ENCODE data around the gene MEGF6.

Gene MEGF6

DNA sequence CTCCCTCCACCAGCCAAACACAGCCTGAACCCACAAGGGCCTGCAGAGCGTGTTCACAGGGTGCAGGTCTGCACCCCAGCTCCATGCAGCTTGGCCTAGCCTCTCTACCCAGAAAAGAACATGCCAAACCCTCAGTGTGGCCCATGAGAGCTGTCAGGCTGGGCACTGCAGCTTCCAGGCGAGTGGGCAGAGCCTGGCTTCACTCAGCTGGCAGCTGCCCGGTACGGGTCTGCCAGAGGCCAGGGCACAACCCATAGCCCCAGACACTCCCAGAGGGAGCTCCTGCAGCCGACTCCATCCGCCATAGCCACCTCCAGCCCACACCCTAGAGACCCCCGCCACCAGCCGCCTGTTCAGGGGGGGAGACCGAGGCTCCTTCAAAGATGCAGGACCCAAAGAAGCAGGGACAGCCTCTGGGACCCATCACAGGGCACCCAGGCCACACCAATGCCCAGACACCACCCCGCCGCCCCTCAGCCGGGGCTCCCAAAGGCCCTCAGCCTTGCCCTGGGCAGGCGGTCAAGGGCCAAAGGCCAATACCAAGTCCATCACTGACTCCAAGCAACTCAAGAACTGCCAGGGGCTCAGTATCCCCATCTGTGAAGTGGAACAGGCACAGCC lies 42.4 kb downstream of the MEGF6 start:
- DNase-seq: no peak

DNA sequence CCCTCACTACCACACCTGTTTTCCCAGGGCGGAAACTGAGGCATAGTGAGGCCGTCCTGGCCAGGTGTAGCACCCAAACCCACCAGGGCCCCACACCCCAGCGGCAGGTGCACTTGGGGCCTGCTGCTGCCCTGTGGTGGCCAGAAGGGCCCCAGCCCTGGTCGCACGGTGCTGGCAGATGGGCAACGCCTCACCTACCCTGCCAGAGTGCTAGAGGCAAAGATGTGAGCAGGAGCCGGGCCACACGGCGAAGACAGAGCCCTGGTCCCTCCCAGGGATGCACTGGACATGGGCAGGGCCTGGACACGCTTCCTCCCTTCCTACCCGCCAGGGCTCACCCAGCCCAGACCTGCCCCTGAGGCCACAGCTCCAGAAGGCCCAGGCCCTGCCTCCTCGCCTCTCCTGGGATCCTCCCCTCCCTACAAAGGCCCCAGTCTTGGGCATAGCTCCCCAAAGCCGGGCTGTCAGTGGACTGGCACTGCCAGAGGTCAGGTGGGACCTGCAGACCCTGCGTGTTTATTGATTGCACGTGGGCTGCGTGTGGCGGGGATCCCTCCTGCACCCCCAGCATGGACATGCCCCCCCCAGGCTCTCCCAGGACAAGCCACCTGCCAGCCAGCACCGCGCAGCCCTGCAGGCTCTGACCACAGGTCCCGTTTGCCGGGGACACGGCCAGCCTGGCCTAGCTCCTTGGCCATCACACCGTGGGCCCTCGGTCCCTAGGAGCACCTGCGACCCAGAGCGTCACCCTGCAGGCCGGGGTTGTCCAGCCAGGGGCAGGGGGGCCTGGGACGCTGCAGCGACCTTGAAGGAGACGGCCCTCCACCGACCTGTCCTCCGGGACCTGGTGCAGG lies 44.1 kb downstream of the MEGF6 start:
- DNase-seq: no peak

DNA sequence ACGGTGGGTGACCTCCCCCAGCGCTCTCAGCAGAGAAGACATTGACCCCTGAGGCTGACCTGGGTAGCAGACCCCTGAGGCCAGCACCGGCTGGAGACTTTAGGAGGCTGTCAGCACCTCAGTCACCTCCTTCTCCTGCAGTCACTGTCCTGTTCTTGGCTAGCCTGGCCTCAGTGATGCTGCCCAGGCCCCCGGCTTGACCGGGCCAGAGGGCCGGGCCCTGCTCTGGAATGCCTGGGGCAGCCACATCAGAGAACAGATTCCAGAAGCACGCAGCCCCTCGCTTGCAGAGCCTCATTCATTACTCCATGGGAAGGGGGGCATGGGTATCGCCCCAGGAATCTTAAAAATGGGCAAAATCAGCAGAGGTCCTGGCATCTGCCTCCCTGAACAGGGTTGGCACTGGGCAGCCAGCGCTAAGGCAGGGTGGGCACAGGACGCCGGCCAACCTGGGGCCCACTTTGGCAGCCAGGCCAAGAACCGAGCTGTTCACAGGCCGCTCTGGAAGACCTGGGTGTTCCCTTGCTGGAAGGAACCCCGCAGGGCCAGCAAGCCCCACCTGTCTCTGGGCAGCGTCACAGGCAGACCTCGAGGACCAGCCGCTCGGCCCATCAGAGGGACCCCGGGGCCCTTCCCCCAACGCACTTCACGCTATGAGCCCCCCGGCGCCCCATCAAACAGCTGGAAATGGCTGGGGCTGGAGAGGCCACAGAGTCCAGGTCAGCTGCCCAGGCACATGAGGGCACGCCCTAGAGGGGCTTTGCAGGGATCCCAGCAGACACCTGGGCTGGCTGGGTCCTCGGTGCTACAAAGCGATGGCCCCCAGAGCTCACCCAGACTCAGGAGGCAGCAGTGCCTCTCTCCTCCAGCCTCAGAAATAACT lies 45.1 kb downstream of the MEGF6 start:
- DNase-seq: no peak

DNA sequence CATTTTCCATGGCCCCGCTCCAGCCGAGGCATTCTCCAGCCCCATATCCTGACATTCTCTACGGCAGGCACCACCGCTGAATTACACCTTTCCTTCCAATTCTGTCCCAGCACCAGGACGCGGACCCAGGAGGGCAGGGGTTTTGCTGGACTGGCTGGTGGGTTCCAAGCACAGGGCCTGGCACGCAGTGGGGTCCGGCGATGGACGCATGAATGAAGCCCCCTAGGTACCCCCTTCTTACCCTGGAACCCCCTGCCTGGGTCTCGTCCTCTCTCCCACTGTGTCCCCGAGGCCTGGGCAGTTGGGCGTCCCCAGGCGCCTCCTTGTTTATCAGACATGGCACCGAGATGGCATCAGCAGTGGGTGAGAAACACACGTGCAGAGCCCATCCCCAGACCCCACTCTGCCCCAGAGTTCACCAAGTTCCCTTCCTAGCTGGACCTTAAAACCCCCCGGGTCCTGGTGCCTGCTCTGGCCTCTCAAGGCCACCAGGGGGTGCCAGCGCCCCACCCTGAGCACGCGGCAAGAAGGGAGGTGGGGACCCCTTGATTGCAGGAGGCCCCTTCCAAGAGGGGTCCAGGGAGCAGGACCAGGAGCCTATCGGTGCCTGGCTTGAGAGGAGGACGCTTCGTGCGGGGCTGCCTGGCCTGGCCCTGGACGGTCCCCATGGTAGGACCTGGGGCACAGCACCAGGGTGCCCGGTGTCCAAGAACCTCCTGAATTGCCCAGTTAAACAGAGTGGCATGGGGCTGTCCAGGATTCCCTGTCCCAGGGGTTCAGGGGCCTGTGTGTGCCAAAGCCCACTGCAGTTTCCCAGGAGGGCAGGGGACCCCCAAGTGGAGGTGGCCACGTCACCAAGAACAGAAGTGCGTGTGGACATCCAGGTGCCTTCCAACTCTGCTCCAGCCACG lies 46.1 kb downstream of the MEGF6 start:
- DNase-seq: no peak

DNA sequence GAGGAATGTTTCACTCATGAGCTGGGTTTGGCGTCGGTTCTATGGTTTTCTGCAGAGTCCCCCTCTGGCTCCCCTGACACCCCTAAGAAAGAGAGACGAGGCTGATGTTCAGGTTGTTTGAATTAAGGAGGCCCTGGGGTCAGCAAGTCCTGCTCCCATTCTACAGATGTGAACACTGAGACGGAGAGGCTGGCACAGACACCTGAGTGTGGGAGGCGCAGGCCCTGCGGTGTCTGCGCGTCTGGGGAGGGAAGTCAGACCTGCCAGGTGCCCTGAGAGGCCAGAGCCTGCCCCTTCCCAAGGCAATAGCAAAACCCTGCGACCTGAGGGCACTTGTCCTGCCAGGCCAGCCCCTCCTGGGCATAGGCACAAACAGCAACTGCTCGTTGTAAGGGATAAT lies 47.7 kb downstream of the MEGF6 start:
- no peak for DNase-seq

DNA sequence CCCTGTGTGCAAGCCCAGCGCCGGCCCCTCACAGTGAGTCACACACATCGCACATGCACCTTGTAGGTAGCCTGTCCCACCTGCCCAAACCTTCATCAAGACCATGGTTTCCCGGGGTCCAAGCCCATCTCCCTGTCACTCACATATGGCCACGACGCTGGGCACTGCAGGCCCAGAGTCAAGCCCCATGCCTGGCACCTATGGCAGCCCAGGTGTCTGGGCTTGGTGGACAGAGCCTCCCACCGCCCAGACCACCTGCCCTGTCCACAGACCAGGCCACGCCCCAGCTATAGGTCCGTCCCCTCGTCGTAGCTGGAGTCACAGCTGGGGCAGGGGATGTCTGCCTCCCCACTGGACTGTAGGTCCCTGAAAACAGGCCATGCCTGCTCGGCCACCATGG lies 48.2 kb downstream of the MEGF6 start:
- no peak for DNase-seq

DNA sequence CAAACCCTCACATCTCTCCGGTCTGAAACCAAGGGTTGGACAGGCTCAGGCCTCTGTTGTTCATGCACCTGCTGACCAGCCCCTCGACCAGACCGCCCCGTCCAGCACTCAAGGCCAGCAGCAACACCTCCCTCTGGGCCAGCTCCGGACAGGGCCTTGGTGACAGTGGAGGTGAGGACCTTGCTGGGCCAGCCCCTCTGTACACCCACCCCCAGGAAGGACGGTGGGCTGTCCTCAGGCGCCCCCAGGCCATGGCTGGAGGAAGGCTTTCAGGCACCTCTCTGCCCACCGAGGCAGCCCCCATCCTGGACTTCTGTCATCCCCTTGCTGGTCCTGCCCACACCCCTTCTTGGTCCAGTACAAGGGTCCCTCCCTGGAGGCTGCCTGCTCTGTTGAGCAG lies 48.6 kb downstream of the MEGF6 start:
- DNase-seq: no peak

DNA sequence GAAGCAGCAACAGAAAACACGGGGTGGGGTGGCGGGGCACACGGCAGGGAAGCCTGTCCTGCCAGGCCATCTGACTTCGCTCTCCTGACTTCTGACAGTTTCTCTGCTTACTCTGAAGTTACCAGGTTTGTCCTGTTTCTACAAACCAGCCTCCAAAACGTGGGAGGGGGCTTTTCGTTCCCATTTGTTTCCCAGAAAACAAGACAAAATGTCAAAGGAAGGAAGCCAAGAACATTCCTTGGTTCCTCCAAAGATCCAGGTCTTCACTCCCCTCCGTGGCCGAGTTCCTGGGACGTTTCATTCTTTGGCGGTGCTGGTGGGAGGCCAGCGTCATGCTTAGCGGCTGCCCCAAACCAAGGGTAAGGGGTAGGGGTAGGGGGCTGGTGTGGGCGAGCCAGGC lies 49.6 kb downstream of the MEGF6 start:
- DNase-seq: no peak

DNA sequence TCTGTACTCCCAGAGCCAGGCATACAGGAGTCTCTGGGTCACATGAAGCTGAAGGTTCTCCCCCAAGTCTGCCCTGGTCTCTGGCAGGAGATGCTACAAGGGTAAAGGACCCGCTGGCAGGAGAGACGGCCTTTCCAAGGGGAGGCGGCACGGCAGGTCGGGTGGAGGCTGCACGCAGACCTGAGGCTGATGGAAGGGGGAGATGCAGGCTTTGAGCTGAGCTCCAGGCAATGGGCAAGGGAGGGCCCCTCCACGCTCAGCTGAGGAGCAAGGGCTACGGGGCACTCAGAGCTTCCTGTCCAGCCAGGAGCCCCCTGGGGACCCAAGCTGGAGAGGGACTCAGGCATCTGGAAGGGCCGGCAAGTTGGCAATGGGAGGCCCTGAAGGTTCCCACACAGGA lies 50.3 kb downstream of the MEGF6 start:
- no peak for DNase-seq

DNA sequence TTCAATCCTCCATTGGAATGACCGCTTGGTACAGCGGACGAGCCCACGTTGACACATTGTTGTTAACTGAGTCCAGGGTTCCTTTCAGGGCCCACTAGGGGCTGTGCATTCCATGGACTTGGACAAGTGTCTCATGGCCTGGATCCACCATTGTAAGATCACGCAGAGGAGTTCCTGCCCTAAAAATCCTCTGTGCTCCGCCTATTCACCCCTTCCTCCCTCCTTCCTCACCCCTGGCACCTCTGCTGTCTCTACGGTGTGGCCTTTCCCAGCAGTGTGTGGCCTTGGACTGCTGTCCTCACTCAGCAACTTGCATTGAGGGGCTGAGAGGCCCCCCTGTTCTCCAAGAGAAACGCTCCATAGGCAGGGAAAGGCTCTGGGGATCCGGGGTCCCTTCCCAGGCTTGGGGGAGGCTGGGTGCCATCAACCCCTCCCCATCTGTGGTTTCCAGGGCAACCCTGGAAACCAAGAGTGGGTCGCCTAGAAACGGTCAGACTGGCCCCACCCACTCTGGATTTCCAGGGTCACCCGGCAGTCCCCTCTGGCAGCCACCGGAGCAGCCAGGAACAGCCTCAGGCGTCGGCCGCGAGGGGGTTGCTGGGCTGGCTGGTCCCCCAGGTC lies 50.9 kb downstream of the MEGF6 start:
- DNase-seq: no peak

DNA sequence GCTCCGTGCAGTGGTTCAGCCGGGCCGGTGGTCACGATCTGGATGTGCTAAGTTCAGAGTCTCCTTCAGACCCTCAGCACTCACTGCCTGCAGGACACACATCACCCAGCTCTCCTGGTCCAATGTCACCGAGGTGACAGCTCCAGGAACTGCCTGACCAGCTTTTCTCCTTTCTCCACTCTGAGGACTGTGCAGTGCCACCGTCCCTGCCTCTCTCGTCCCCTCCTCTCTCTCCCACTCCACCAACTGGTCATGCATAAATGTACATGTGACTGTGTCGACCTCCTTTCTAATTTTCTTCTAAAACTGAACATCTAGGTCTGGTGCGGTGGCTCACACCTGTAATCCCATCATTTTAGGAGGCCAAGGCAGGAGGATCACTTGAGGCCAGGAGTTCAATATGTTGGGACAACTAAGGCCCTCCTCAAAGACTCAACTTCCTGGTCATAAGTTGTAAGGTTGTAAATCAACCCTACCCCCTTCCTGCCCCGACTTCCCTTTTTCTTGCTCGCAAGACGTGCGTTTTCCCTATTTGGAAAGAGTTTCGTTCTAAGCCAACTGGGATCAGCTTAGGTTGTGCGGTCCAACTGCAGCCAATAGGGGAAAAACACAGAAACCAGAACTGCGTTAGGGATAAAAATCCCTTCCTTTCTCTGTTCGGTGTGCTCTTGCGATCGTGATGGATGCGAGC lies 53.1 kb downstream of the MEGF6 start:
- no peak for DNase-seq

DNA sequence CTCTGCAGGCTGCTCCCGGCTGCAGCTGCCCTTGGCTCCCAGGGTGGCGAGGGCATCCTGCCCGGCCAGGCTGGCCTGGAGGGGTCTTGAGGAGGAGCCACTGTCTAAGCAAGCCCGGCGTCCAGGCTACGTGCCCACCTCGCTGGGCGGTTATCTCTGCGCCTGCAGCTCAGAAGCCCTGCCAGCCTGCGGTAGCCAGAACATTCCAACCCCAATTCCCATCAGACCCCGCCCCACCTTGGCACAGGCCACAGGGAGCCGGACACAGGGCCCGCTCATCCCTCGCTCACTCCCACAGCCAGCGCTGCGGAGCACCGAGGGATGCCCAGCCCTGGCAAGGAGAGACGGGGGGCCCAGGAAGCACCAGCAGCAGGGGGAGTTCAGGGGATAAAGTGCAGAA lies 53.9 kb downstream of the MEGF6 start:
- DNase-seq: no peak

DNA sequence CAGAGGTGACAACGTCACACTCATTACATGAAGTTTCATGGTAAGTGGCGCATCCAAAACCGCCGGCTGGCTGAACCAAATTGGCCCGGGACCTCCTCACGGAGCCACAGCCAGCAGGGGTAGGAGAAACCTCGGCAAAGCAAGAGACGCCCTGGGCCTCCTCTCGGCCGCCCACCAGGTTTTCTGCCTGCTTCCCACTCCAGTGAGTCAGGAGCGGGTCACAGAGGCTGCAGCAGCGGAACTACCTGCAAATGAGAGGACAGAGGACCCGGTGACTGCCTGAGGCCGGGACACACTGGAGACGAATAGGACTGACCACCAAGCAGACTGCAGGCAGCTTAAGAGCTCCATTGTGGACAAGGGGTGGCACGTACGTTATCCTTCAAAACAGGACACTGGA lies 55.0 kb downstream of the MEGF6 start:
- no peak for DNase-seq

DNA sequence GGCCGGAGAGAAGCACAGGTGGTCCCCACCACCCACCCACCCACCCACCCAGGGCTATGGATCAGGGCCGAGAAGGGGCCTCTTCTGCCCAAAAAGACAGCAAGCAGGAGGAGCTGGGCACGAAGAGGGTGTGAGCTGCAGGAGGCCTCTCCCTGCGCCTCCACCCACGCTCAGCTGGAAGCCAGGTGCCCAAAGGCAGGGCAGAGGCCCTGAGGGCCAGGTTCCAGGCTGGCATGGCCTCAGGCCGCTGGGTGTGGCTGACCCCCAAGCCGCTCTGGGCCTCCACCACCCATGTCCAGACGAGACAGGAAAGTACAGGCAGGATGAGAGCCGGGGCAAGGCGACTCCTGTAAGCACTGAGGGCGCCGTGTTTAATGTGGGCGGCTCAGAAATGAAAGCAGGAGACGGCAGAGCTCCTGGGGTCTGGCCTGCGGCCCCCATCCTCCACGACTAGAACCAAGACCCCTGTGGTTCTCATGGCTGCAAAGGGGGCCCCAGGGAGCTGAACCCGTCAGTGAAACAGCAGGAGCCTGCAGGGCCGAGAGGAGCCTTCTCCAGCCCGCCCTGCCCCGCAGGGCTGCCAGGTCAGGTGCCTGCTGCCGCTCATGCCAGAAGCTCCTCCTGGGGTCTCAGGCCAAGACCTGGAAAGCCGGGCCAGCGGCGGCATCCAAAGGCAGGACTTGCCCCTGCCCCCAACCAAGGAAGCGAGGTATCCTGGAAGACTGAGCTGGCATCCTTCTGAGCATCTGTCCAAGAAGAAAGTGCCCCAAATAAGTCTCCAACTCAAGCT lies 56.0 kb downstream of the MEGF6 start:
- no peak for DNase-seq

DNA sequence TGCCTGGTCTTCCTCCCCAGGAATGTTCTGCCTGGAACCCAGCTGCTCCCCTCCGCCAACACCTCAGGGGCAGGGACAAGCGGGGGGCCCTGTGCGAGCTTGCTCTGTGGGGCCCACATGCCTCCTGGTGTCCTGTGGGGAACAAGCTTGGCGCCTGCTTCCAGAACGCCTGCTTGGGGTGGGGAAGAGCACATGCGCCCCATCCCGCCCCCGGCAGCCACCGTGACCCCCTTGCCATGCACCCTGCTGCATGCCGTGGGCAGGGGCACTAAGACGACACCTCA lies 57.4 kb downstream of the MEGF6 start:
- no peak for DNase-seq

DNA sequence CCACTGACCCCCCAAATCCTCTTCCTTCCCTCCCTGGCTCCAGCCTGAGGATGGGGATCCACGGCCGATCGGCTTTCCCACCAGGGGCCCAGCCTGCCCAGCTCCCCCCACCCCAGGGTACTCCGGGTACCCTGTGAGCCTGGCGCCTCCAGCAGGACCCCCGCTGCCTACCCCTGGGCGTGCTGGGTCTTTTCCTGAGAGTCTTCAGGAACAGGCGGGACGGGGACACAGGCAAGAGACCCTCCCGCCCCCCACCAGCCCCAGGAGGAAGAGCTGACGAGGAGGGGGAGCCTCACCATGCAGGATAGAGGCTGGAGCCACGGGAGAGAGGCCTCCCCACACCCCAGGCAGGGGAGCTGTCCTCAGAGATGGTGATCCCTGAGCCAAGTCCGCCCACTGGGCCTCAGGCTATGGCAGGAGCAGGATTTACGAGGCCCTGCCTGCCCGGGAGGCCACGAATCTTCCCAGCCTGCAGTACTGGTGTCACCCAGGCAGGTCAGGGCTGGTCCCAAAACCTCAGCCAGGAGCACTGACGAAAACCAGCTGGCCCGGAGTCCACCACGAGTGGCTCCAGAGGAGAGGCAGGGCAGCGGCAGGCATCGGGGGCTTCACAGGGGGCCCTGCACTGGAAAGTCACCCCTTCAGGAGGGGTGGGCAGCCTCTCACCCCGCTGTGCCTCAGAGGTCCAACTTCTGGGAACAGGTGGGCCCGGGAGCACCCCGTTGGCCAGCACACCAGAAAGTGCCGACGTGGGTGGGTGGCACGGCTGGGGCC lies 58.0 kb downstream of the MEGF6 start:
- DNase-seq: no peak

DNA sequence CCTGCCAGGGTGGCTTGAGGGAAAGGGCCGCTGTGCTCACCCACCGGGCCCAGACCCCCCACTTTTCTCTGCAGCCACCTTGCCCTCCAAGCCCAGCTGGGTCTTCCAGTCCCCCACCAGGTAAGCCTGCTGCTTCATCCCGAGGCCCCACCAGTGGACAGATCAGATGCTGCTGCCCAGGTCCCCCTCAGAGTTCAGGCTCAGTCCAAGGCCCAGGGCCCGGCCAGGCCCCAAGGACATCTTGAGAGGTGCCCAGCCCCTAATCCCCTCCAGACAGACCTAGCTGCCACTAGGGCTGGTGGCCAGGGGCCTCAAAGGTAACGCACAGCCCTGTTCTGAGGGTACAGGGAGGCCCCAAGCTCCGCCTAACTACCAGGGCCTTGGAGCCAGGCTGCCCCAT lies 58.6 kb downstream of the MEGF6 start:
- no peak for DNase-seq

DNA sequence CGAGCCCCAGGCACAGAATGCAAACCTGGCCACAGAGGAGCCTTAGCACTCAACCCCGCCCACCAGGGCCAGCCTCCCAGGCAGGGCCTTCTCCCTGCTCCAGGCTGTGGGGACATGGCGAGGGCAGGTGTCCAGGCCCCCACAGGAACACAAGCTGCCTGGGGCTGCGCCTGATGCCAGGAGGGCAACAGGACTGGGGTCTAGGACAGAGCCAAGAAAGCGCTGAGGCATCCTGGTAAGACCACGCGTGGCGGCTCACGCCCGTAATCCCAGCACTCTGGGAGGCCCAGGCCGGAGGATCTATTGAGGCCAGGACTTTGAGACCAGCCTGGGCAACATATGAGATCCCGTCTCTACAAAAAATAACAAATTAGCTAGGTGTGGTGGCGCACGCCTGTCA lies 59.1 kb downstream of the MEGF6 start:
- DNase-seq: no peak

DNA sequence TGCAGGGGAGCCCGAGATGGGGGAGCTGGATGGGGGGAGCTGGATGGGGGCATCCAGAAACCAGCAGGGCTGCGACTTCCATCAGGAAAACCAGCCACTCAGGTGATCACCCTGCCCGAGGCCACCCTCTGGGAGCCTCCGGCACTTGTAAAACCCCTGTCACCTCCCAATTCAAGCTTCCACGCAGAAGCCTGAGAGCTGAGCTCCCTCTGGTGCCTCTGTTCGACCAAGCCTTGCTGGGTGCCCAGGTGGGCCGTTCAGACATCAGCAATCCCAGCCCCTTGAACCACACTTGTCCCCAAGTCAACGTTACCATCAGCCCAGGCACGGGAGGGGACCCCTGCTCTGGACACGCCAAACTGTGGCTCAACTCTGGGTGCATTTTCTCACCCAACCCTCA lies 59.6 kb downstream of the MEGF6 start:
- no peak for DNase-seq

DNA sequence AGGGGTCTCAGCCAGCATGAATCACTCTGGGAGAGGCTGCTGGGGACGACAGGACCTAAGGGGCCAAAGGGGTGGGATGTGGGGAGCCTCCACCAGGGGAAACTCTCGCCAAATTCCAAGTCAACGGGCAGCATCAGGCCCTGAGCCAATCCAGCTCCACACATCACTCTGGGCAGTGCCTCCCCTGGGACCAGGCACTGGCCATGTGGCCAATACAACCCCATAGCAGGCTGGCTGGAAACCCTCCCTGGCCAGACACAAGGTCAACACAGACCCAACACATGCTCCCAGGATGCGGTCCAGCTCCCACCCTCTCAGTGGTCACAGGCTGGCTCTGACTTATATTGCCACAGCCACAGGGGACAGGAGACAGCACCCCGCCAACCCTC lies 60.0 kb downstream of the MEGF6 start:
- DNase-seq: no peak
